ENCODE results near the gene OR10H1. TPM values are rescaled to one million over a fixed set of nuclear protein-coding genes. Genes with fewer than 3 reads are reported as not detected.
"Not testable (repeated sequence)": the region's sequence is repeated elsewhere in the genome, so short reads cannot be mapped to it uniquely, and the experiment has no call there.

Gene OR10H1
- total and polyA plus RNA-seq, 10 donors: not detected

- Histone ChIP-seq H3K4me1 (peaks cover 0 to 12% (median 7%) of the 10 kb centered on the region in 6 donors), H3K9me3 (no peaks in the 10 kb centered on the region), H3K27me3 (replicated peaks in 1 of 7) (peaks cover 0 to 17% (median 0%) of the 10 kb centered on the region in 7 donors), H3K36me3 (no peaks in the 10 kb centered on the region), H3K27ac (no peak overlapping the region), H3K4me3 (no peak overlapping the region)
- WGBS, 5 donors: 80 to 92% (median 89%) methylated on average over 5 of the region's 5 CpGs
- no peak for DNase-seq
- TF ChIP-seq CTCF (IDR thresholded peaks at IDR 0.05 in 8 of 11, conservative IDR thresholded peaks at IDR 0.05 in 3 of 11) (no peak), POLR2AphosphoS5 (IDR thresholded peaks at IDR 0.05) (no peak), POLR2A (IDR thresholded peaks at IDR 0.05) (no peak)
- intact Hi-C loops (cut with DNase I; ENCODE audit: low total_unique reads): no loop called here
These were observed 16.2 kb upstream of the OR10H1 start for GRCh38 chr19:15831626-15832025.

- no peaks in the 10 kb centered on the region for H3K4me1 ChIP-seq
- H3K4me3 ChIP-seq: no peak overlapping the region
- H3K36me3 ChIP-seq: no peaks in the 10 kb centered on the region
- H3K9me3 ChIP-seq: no peaks in the 10 kb centered on the region
- no peak for DNase-seq
- no peak overlapping the region for H3K27ac ChIP-seq
- TF ChIP-seq CTCF (IDR thresholded peaks at IDR 0.05 in 8 of 11, conservative IDR thresholded peaks at IDR 0.05 in 3 of 11): no peak
- TF ChIP-seq POLR2AphosphoS5 (IDR thresholded peaks at IDR 0.05): no peak
- TF ChIP-seq POLR2A (IDR thresholded peaks at IDR 0.05): no peak
- 81 to 96% (median 91%) methylated on average over 8 of the region's 8 CpGs for WGBS, 5 donors
- intact Hi-C loops (cut with DNase I; ENCODE audit: low total_unique reads): no loop called here
- H3K27me3 ChIP-seq (replicated peaks in 1 of 7): peaks cover 0 to 17% (median 0%) of the 10 kb centered on the region in 7 donors
These were observed 14.3 kb upstream of the OR10H1 start for GRCh38 chr19:15829786-15830185.

- intact Hi-C loops (cut with DNase I; ENCODE audit: low total_unique reads): no loop called here
These were observed 13.8 kb upstream of the OR10H1 start for GRCh38 chr19:15829306-15829698.

GRCh38 chr19:15828611-15829305 is 13.3 kb upstream of the OR10H1 start:
- 56 to 72% (median 63%) methylated on average over 12 to 13 of the region's 13 CpGs for WGBS, 5 donors

More at GRCh38 chr19:15829306-15829698, 13.8 kb upstream of the OR10H1 start:
- TF ChIP-seq POLR2A (IDR thresholded peaks at IDR 0.05) (no peak), CTCF (IDR thresholded peaks at IDR 0.05 in 8 of 11, conservative IDR thresholded peaks at IDR 0.05 in 3 of 11) (no peak), POLR2AphosphoS5 (IDR thresholded peaks at IDR 0.05) (no peak)
- no peak for DNase-seq
- no peak overlapping the region for H3K27ac ChIP-seq
- H3K27me3 ChIP-seq (replicated peaks in 1 of 7): peaks cover 0 to 17% (median 0%) of the 10 kb centered on the region in 7 donors
- no peaks in the 10 kb centered on the region for H3K9me3 ChIP-seq
- 86 to 98% (median 90%) methylated on average over 10 of the region's 10 CpGs for WGBS, 5 donors
- no peaks in the 10 kb centered on the region for H3K36me3 ChIP-seq
- H3K4me1 ChIP-seq: no peaks in the 10 kb centered on the region
- no peak overlapping the region for H3K4me3 ChIP-seq

More at GRCh38 chr19:15828611-15829305, 13.3 kb upstream of the OR10H1 start:
- intact Hi-C loops (cut with DNase I; ENCODE audit: low total_unique reads); H3K4me3 ChIP-seq; H3K27ac ChIP-seq; H3K4me1 ChIP-seq; H3K36me3 ChIP-seq; DNase-seq; H3K9me3 ChIP-seq: not testable (repeated sequence)
- peaks cover 0 to 17% (median 0%) of the 10 kb centered on the region in 7 donors for H3K27me3 ChIP-seq (replicated peaks in 1 of 7)

All from spleen (tissue), 11 donors.